Measurements from ENCODE around the gene ANKRD27.
A peak's percentile ranks its signal among the peaks of the same experiment; 100 is the strongest.
"Not testable (repeated sequence)": the region's sequence is repeated elsewhere in the genome, so short reads cannot be mapped to it uniquely, and the experiment has no call there.

The ANKRD27 gene

DNA sequence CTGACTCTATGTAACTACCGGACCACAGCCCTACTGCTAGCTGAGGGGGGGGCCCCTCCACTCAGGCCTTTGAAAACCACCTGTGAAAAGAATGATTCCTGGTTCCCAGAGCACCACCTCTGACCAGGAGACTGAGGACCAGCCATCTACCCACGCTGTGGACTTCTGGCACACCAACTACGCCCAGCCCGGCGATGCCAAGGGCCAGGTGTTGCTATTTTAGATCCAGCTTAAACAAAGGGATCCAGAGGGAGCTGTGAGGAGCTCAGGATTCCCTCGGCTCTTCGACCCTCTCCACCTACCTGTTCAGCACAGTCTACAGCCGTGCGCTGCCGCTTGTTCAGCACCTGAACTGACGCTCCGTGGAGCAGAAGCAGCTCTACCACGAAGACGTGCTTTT, 71.0 kb downstream of the ANKRD27 start:
- no peak for DNase-seq (ENCODE audit: low spot score)

DNA sequence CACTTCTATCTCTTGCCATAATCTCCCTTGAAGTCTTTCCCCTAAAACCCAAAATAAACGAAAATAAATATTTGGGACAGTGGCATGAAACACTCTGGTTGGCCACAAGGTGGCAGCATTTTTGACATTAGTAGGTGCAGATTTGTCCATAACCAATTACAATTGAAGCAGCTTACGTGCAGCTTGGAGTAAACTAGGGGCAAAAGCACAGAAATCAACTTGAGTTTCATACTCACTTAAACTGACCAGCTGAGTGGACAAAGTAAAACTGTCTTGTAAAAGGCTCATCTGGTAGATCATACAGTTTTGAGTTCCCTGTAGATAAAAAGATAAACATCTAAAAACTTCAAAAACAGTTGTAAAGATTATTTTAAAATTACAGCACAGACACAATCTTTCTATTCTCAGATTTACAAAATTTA, 75.2 kb downstream of the ANKRD27 start:
- peak; percentile 60 for DNase-seq (ENCODE audit: low spot score)

DNA sequence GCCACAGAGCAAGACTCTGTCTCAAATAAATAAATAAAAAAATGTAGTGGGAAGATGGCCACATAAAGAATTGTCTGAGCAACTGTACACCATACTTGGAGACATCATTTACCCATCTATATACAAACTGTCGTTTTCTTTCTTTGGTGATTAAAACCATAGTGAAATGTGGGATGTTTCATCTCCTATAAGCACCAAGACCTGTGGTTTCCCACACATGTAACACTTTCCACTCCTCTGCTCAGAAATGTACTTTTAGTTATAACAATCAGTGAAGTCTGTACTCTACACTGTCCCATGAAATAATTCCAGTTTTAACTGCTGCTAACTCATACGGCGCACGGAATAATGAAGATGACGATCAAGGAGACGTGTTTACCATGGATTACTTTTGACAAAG, 75.7 kb downstream of the ANKRD27 start:
- DNase-seq (ENCODE audit: low spot score): no peak

DNA sequence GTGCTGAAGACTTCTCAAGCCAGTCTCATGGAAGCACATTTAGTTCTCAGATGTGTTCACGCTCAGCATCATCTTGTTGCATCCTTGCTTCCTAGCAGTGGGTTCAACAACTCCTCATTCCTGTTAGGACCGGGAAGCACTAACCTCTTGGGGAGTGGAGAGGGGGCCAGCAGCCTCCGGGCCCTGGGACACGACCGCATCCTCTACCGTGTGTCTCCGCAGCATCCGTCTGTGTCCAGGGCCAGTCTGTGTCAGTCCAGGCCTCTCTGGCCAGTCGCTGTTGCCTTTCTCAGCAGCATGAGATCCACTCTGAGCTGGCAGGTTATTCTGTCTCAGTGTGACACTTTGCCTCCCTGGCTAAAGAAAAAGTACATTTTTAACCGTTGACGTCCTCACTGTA, 77.0 kb downstream of the ANKRD27 start:
- DNase-seq (ENCODE audit: low spot score): no peak

DNA sequence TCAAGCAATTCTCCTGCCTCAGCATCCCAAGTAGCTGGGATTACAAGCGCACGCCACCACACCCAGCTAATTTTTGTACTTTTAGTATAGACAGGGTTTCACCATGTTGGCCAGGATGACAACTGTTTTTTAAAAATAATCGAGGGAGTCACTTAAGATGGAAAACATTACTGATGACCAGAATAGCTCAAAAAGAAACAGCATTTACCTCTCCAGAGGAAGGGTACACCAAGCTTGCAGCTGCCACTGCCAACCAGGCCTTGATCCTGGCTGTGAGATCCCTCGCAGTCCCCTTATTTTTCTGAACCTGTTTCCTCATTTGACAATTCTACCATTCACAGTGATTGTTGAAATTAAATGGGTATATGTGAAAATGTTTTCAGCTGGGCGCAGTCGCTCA, 79.5 kb downstream of the ANKRD27 start:
- DNase-seq (ENCODE audit: low spot score): no peak

DNA sequence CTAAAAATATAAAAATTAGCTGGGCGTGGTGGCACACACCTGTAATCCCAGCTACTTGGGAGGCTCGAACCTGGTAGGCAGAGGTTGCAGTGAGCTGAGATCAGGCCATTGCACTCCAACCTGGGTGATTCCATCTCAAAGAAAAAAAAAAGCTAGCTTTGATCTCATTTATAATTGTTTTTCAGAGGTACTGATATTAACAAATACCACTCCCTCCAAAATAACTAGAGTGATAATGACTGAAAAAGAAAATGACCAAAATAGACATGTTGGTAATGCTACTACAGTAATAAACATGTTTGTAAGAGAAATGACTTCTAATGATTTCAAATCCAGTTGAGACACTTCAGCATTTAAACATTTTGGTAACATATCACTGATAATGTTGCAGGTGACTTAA, 81.0 kb downstream of the ANKRD27 start:
- no peak for DNase-seq (ENCODE audit: low spot score)

DNA sequence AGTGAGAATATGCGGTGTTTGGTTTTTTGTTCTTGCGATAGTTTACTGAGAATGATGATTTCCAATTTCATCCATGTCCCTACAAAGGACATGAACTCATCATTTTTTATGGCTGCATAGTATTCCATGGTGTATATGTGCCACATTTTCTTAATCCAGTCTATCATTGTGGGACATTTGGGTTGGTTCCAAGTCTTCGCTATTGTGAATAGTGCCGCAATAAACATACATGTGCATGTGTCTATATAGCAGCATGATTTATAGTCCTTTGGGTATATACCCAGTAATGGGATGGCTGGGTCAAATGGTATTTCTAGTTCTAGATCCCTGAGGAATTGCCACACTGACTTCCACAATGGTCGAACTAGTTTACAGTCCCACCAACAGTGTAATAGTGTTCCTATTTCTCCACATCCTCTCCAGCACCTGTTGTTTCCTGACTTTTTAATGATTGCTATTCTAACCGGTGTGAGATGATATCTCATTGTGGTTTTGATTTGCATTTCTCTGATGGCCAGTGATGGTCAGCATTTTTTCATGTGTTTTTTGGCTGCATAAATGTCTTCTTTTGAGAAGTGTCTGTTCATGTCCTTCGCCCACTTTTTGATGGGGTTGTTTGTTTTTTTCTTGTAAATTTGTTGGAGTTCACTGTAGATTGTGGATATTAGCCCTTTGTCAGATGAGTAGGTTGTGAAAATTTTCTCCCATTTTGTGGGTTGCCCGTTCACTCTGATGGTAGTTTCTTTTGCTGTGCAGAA, 87.1 kb downstream of the ANKRD27 start:
- not testable (repeated sequence) for DNase-seq (ENCODE audit: low spot score)

DNA sequence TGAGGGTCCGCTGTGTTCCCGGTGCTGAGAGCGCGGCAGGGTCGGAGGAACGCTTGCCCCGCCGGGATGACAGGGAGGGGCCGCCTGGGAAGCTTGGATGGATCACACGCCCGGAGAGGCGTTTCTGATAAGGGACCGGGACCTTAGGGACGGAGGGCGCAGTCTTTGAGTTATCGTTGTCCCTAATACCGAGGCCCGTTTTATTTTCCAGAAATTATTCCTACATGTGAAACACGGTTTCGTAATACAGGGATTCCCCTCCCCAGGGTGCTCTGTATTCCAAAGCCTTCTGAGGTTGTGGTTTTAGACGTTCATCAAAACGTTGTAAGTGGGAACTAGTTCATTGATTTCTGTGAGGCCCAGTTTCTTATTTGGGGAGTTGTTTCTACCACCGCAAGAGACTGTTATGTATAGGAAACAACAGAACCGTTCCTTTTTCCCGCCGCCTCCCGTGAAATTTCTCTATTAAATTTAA, 93.2 kb downstream of the ANKRD27 start:
- DNase-seq (ENCODE audit: low spot score): no peak

DNA sequence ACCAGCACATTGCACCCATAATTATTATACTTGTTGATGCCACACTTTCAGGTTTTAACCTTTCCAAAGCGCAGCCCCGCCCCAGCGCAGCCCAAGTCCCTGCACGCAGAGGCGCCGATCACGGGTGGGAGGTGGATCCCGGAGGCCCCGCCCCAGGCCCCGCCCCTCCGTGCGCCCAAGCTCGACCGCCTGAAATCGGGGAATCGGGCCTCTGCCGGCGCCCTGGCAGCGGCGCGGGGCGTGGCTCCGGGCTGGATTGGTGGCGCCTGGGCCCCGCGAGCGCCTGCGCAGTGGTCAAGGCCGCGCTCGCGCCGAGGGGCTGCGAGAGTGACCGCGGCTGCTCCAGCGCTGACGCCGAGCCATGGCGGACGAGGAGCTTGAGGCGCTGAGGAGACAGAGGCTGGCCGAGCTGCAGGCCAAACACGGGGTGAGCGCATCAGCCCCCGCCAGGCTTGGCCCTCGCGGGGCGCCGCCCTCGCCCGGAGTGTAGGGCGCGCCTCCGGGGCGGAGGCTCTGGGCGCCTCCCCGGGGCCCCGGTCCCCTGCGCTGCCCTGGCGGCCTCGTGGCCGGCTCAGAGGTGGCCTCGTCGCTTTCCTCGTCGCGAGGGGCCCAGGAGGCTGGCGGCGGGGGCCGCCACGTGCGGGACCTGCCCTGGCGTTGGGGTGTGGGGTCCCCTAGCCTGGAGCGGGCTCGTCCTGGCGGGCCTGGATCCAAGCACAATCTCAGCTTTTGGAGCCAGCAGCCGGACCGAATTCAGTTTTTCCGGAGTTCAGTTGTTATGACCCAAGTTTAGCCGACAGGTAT, 93.9 kb downstream of the ANKRD27 start, which contains the start of gene PDCD5:
Gene PDCD5 (plus strand): TSS at position 290 of the 804 bp plus-strand sequence. CDS start 72 bp downstream, at position 362.
- peak; percentile 97 for DNase-seq (ENCODE audit: low spot score)

DNA sequence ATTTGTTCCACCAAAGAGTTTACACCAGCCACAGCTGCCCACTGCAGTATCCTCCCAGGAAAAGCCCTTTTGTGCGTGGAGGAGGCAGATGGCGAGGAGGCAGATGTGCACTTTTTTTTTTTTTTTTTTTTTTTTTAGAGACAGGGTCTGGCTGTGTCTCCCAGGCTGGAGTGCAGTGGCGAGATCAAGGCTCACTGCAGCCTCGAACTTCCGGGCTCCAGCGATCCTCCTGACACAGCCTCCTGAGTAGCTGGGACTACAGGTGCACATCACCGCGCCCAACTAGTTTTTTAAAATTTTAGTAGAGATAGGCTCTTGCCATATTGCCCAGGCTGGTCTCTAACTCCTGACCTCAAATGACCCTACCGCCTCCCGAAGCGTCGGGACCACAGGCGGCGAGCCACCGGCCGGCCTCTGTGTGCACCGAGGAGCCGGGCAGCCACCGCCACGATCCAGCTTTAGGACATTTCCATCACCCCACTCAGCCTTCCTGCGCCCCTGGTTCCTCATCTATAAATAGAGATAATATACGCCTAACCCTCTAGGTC, 94.6 kb downstream of the ANKRD27 start:
- DNase-seq (ENCODE audit: low spot score): no peak

DNA sequence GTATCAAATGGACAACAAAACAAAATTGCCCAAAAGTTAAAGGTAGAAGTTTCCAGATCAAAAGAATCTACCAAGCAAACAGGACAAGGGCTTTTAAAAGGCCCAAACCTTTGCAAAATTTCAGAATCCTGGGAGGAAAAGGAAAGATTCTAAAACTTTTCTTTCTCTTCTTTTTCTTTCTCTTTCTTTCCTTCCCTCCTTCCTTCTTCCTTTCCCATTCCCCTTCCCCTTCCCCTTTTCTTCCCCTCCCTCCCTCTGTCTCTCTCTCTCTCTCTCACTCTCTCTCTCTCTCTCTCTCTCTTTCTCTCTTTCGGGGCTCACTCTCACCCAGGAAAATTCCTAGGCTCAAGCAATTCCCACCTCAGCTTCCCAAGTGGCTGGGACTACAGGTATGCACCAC, 98.2 kb downstream of the ANKRD27 start:
- DNase-seq (ENCODE audit: low spot score): no peak

DNA sequence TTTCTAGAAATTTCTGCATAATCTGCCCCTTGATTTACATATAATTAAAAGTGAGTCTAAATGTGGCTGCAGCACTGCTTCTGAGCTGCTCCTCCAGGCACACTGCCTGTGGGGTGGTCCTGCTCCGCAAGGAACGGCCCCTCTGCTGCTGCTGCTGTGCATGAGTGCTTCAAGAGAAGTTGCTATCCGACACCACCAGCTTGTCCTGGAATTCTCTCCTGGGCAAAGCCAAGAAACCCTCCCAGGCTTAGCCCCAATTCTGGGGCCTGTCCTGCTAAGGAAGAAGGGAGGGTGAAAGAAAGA, 101.5 kb downstream of the ANKRD27 start:
- DNase-seq (ENCODE audit: low spot score): no peak

DNA sequence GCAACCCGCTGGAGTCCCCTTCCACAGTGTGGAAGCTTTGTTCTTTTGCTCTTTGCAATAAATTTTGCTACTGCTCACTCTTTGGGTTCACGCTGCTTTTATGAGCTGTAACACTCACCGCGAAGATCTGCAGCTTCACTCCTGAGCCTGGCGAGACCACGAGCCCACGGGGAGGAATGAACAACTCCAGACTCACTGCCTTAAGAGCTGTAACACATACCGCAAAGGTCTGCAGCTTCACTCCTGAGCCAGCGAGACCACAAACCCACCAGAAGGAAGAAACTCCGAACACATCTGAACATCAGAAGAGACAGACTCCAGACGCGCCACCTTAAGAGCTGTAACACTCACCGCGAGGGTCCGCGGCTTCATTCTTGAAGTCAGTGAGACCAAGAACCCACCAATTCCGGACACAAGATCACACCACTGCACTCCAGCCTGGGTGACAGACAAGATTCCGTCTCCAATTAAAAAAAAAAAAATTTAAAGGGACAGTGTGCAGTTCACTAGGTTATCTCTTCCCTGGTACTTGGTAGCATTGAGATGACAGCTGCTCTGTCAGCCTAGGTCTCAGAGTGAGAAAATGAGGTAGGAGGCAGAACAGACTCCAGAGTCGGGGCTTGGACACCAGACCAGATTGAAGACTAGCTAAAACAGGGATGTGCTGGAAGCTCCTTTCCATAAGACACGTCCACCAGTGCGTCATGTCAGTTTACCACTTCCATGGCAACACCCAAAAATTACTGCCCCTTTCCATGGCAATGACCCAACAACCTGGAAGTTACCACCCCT, 102.1 kb downstream of the ANKRD27 start:
- DNase-seq (ENCODE audit: low spot score): not testable (repeated sequence)

DNA sequence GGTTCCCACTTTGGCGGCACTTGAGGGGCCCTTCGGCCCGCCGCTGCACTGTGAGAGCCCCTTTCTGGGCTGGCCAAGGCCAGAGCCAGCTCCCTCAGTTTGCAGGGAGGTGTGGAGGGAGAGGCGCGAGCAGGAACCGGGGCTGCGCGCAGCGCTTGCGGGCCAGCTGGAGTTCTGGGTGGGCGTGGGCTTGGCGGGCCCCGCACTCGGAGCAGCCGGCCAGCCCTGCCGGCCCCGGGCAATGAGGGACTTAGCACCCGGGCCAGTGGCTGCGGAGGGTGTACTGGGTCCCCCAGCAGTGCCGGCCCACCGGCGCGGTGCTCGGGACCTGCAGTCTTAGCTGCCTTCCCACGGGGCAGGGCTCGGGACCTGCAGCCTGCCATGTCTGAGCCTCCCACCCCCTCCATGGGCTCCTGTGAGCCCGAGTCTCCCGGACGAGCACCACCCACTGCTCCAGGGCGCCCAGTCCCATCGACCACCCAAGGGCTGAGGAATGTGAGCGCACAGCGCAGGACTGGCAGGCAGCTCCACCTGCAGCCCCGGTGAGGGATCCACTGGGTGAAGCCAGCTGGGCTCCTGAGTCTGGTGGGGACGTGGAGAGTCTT, 103.4 kb downstream of the ANKRD27 start:
- not testable (repeated sequence) for DNase-seq (ENCODE audit: low spot score)

DNA sequence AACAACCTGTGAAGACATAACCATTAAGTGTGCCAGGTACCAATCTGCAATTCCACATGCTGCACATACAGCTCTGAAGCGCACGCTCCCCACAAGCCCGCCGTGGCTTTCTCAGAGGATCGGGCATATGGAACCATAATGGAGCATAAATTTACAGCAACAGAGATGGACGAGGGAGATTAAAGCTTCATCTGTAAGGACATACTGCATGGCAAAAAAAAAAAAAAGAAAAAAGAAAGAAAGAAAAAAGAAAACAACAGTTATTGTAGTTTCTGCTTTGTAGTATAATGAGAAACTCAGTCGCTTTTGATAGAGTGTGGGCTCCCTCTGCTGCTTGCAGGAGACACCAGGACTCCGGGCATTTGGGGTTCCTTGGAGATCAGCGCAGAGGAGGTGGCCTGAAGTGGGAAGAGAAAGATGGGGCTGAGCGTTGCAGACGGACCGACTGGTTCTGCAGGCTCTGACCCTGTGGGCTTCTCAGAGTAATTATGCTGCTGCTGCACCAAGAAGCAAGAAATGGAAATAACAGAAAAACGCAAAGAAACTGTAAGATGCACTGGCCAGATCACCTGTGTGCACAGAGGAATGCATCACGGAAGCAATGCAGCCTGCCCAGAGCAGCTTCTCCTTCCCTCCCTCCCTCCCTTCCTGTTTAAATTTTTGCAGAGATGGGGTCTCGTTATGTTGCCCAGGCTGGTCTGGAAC, 104.7 kb downstream of the ANKRD27 start:
- no peak for DNase-seq (ENCODE audit: low spot score)

DNA sequence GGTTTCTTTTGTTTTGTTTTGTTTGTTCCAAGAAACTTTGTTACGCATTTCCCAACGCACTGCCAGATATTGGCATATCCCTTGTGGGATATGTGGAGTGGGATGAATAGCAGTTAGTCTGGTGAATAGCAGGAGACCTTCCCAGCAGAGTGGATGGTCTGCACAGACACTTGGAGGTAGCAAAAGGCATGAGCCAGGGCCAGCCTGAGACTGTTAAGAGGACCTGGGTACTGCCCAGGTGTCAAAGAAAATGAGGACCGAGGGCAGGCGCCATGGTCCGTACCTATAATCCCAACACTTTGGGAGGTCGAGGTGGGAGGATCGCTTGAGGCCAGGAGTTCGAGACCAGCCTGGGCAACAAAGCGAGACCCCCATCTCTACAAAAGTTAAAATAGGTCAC, 107.5 kb downstream of the ANKRD27 start:
- no peak for DNase-seq (ENCODE audit: low spot score)

DNA sequence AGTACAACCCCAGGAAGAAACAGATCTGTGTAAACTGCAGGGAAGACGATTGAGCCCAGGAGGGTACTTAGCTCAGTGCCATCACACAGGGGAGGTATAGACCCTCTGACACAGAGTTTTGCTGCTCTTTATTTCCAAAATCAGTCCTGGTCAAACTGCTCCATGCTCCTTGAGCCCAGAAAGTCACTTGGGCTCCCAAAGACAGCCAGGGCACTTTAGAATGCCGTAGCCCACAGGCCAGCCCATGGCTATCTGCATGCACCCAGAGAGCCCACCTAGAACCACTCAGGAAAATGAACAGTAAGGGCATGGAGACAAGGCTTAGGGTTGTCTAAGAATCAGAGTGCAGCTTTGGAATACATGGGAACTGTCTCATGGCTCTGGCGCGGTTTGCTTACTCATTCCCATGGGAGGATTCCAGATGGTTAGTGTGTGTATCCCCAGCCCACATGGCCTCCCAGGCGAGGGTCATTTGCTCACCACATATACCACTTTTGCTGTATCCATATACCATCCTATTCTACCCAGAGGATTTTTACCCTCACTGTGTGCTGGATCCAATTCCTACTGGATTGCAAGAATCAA, 108.6 kb downstream of the ANKRD27 start:
- no peak for DNase-seq (ENCODE audit: low spot score)

DNA sequence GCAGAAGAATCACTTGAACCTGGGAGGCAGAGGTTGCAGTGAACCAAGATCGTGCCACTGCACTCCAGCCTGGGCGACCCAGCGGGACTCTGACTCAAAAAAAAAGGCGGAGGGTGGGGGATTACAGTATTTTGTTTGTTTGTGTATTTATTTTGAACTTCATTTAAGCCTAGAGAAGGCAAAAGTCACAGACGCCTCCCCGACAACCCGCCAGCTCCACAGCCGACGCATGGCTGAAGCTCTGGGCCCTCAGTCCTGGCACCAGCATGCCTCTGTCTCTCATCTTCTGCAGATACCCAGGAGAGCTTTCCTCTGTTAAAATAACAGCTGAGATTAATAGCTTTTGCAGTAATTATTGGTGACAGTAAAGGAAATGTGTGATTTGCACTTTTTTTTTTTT, 111.2 kb downstream of the ANKRD27 start:
- DNase-seq (ENCODE audit: low spot score): no peak

DNA sequence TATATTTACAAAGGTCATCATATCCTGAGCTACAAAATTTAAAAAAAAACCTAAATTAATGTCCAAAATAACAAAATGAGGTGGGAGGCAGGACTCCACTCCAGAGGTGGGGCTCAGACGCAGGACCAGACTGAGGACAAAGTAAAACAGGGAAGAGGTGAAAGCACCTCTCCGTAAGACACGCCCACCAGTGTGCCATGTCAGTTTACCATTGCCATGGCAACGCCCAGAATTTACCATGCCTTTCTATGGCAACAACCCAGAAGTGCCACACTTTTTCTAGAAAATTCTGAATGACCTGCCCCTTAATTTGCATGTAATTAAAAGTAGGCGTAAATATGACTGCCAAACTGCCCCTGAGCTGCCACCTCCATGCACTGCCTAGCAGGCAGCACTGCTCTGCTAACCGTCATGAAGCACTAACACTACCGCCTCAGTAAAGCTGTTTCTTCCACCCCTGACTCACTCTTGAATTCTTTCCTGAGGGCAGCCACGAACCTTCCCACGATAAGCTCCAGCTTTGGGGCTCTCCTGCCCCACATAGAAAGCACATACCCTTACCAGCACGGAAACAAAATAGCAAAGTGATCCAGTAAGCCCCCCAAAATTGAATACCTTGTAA, 116.3 kb downstream of the ANKRD27 start:
- DNase-seq (ENCODE audit: low spot score): no peak

DNA sequence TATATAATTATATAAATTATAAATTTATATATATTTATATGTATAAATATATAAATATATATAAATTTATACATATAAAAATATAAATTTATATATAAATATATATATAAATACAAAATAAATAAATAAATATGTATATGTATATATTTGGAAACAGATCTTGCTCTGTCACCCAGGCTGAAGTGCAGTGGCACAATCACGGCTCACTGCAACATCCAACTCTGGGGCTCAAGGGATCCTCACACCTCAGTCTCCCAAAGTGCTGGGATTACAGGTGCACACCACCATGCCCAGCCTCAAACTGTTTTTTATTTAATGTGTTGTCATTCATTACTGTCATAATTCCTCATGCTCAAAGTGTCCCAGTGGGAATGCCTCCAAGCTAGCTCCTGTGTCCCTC, 119.2 kb downstream of the ANKRD27 start:
- no peak for DNase-seq (ENCODE audit: low spot score)
